ENCODE data around the gene RNF167.

GRCh38 chr17:4965311-4965986 lies 25.4 kb downstream of the RNF167 start:
- no peak for TF ChIP-seq CTCF (conservative IDR thresholded peaks at IDR 0.05; ENCODE audit: low read length)
- no peak for TF ChIP-seq EZH2phosphoT487 (IDR thresholded peaks at IDR 0.05; ENCODE audit: borderline replicate concordance)

Data from Loucy (cell line).